Endothelial cell of umbilical vein (primary cell): Measurements from ENCODE around the gene HAPLN2. TPM values are rescaled to one million over a fixed set of nuclear protein-coding genes. Genes with fewer than 3 reads are reported as not detected.

Experiments
- BruUV-seq: library from RNA; stranded (reverse); fragments of 400-500 nt; replicated peaks from 2 replicates; lab custom pipeline; 2021; lab: Mats Ljungman, UMichigan
- CTCF ChIA-PET: fragments of 300-600, 350-600 bp; sonication (Branson Sonifier 250); formaldehyde crosslinking; loops from one replicate; lab custom pipeline; 2021; ENCODE audit warnings: antibody characterized with exemption, inconsistent platforms; lab: Charles Lee
- POLR2A ChIA-PET: fragments of 300-600, 350-600 bp; sonication (Branson Sonifier 250); formaldehyde crosslinking; loops from one replicate; lab custom pipeline; 2021; ENCODE audit warnings: antibody characterized with exemption, inconsistent platforms; lab: Charles Lee
- DNase-seq: peaks from one replicate; pipeline ENCODE4 v3.0.0-alpha.2; 2011; ENCODE audit warnings: low read depth, low spot score
- FAIRE-seq: peaks from 2 replicates; lab custom pipeline; 2011; peaks lifted over from hg19 to GRCh38; lab: Jason Lieb, UNC
- H2AFZ ChIP-seq: 2 replicates; pipeline ENCODE4 v1.6.0; 2012; ENCODE audit warnings: low read depth, low read length, control low read depth, inconsistent platforms
- H3K27ac ChIP-seq: 2 replicates; pipeline ENCODE4 v1.5.1; 2011; ENCODE audit warnings: low read depth, mild to moderate bottlenecking, control low read depth, low read length, moderate library complexity; ENCODE audit not compliant: insufficient read depth
- H3K27me3 ChIP-seq, 2 experiments: 2 replicates each; pipeline versions ENCODE4 v1.6.0 to v1.6.1; 2011; ENCODE audit warnings: low read length in 2 of 2, mixed read lengths in 1 of 2; ENCODE audit not compliant: control insufficient read depth in 2 of 2, insufficient read depth in 2 of 2
- H3K36me3 ChIP-seq, 2 experiments: 2 replicates in 1 of 2; 3 replicates in 1 of 2; pipeline ENCODE4 v1.5.1; 2011; ENCODE audit warnings: low read length in 2 of 2, mild to moderate bottlenecking in 1 of 2, moderate library complexity in 1 of 2; ENCODE audit not compliant: control insufficient read depth in 2 of 2, insufficient read depth in 2 of 2; ENCODE audit errors: extremely low read depth in 1 of 2
- H3K4me1 ChIP-seq: 3 replicates; pipeline ENCODE4 v1.5.1; 2011; ENCODE audit warnings: mild to moderate bottlenecking, low read length; ENCODE audit not compliant: control insufficient read depth, insufficient read depth; ENCODE audit errors: extremely low read depth
- H3K4me2 ChIP-seq: 2 replicates; pipeline ENCODE4 v1.6.1; 2011; ENCODE audit warnings: low read length, control low read depth, mixed read lengths; ENCODE audit not compliant: insufficient read depth
- H3K4me3 ChIP-seq, 3 experiments: fragments of 200-600 bp in 1 of 3; sonication (generic), shearing (Covaris generic) in 1 of 3; replicated peaks in 1 of 3; 2 replicates each; pipeline ENCODE4 v1.5.1; 2011 to 2016; ENCODE audit warnings: control low read depth in 3 of 3, low read length in 3 of 3, mild to moderate bottlenecking in 2 of 3, inconsistent platforms in 1 of 3, low read depth in 1 of 3, moderate library complexity in 1 of 3; ENCODE audit not compliant: insufficient read depth in 1 of 3
- H3K79me2 ChIP-seq: 2 replicates; pipeline ENCODE4 v1.6.0; 2012; ENCODE audit warnings: low read length, inconsistent platforms; ENCODE audit not compliant: control insufficient read depth, insufficient read depth
- H3K9ac ChIP-seq: replicated peaks from 2 replicates; pipeline ENCODE3; 2011; ENCODE audit warnings: low read length, control low read depth; ENCODE audit not compliant: insufficient read depth; ENCODE audit errors: extremely low read depth
- H3K9me1 ChIP-seq: replicated peaks from 3 replicates; pipeline ENCODE4 v1.6.0; 2011; ENCODE audit warnings: mild to moderate bottlenecking, low read length; ENCODE audit not compliant: control insufficient read depth, insufficient read depth; ENCODE audit errors: extremely low read depth
- H3K9me3 ChIP-seq: replicated peaks from 2 replicates; pipeline ENCODE4 v1.5.1; 2012; ENCODE audit warnings: low read length, inconsistent platforms; ENCODE audit not compliant: control insufficient read depth, insufficient read depth
- H4K20me1 ChIP-seq: replicated peaks from 2 replicates; pipeline ENCODE3; 2011; ENCODE audit warnings: mild to moderate bottlenecking, low read length; ENCODE audit not compliant: control insufficient read depth, insufficient read depth; ENCODE audit errors: extremely low read depth
- EZH2 ChIP-seq: IDR thresholded peaks from 2 replicates; pipeline ENCODE4 v1.6.1; 2012; ENCODE audit warnings: borderline replicate concordance, low read depth, mild to moderate bottlenecking, moderate library complexity, low read length, inconsistent platforms; ENCODE audit not compliant: severe bottlenecking
- FOS ChIP-seq: IDR thresholded peaks from 2 replicates; pipeline ENCODE4 v1.6.1; 2011; ENCODE audit warnings: mild to moderate bottlenecking, low read length, moderate library complexity, borderline replicate concordance; ENCODE audit not compliant: insufficient read depth
- GATA2 ChIP-seq: IDR thresholded peaks from 2 replicates; pipeline ENCODE4 v1.7.0; 2011; ENCODE audit warnings: low read depth, mild to moderate bottlenecking, moderate library complexity, mixed read lengths, low read length; ENCODE audit not compliant: insufficient read length, insufficient read depth
- MYC ChIP-seq: IDR thresholded peaks from one replicate; pipeline ENCODE4 v1.6.1; 2011; ENCODE audit warnings: mild to moderate bottlenecking, low read depth, low read length
- POLR2A ChIP-seq: IDR thresholded peaks from 2 replicates; pipeline ENCODE4 v1.6.1; 2012; ENCODE audit warnings: low read depth, mild to moderate bottlenecking, control low read depth, low read length
- POLR2AphosphoS5 ChIP-seq: IDR thresholded peaks from 2 replicates; pipeline ENCODE4 v1.6.1; 2012; ENCODE audit warnings: low read depth, mild to moderate bottlenecking, control low read depth, low read length, moderate library complexity; ENCODE audit not compliant: insufficient read depth
- dilution Hi-C: fragments of 300-500 bp; cut with MboI; formaldehyde crosslinking; loops from one replicate; pipeline ENCODE4 v1.15.0; 2019; ENCODE audit warnings: low sequenced_read_pairs; ENCODE audit not compliant: extremely low pct_ligation_motif_present
- intact Hi-C: fragments of 100-400 bp; cut with micrococcal nuclease; formaldehyde crosslinking; loops from one replicate; pipeline ENCODE4 v1.10.0; 2022
- polyA plus RNA-seq, 4 experiments: library from polyadenylated mRNA; depleted of rRNA in 3 of 4; stranded (reverse) in 3 of 4; unstranded in 1 of 4; fragments of >200 nt; gene quantifications; 2 replicates each; pipeline versions ENCODE4 v1.2.1 to v1.2.3, GENCODE V29; 2011 to 2012; ENCODE audit warnings: missing spikeins in 1 of 4
- total RNA-seq: library from RNA; stranded (reverse); gene quantifications from 2 replicates; pipeline ENCODE4 v1.2.3, GENCODE V29; 2021
- TF ChIP-seq, protein P1 (sequence below): IDR thresholded peaks from 2 replicates; pipeline ENCODE4 v1.6.1; 2011; ENCODE audit not compliant: insufficient read depth, insufficient read length
- TF ChIP-seq, protein P2 (sequence below), 2 donors: IDR thresholded peaks; 1 replicate in 1 of 2; 2 replicates in 1 of 2; pipeline ENCODE4 v1.5.1; 2011; ENCODE audit warnings: low read length in 2 of 2, mild to moderate bottlenecking in 2 of 2, moderate library complexity in 2 of 2, control low read depth in 1 of 2, inconsistent platforms in 1 of 2, low read depth in 1 of 2; ENCODE audit not compliant: insufficient read depth in 1 of 2; ENCODE audit errors: extremely low read depth in 1 of 2

The HAPLN2 gene
- total and polyA plus RNA-seq, 2 donors (not counting 3 experiments of a cell fraction or from before 2014, with no cell fraction given), result not detected

DNA sequence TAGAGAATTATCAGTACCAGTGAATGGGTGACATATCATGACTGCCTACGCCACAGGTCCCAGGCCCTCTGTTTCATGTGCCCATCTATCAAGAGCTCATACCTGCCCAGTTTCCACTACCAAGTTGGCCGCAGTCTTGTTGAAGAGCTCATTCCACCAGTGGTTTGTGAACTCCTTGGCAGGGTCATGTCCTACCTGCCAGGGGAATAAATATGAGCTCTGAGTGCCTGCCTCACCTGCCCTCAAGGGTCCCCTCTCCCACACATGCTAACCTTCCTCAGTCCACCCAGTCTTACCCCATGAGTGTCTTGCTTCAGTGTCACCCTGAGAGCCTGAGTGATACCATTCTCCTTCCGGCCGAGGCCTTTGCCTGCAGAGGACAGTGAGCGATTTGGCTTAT is 21.1 kb upstream of the HAPLN2 start:
- peaks cover 19% of the 10 kb centered on the region for H3K79me2 ChIP-seq
- no peak overlapping the region for H3K4me2 ChIP-seq
- no peaks in the 10 kb centered on the region for H3K9me1 ChIP-seq
- POLR2A ChIA-PET, result no interaction called here
- no peak for FAIRE-seq
- dilution Hi-C loops, result no loop called here
- no peaks in the 10 kb centered on the region for H3K9me3 ChIP-seq
- H3K9ac ChIP-seq, result no peak overlapping the region
- no peak overlapping the region for H3K4me3 ChIP-seq
- H4K20me1 ChIP-seq, result no peaks in the 10 kb centered on the region
- H3K4me1 ChIP-seq, result peaks cover 11% of the 10 kb centered on the region
- no TSS peak for BruUV-seq
- H2AFZ ChIP-seq, result no peak overlapping the region
- no peak for DNase-seq
- TF ChIP-seq, protein P1, sequence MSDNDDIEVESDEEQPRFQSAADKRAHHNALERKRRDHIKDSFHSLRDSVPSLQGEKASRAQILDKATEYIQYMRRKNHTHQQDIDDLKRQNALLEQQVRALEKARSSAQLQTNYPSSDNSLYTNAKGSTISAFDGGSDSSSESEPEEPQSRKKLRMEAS, result no peak
- TF ChIP-seq POLR2A, result peak; percentile 42
- CTCF ChIA-PET, result interaction anchor here (1.0 to 1.3 kb wide), 2 partner anchors 11 to 117 kb away, joined by 3 read pairs; no protein-coding TSS in a partner anchor
- intact Hi-C loops, result no loop called here
- no peaks in the 10 kb centered on the region for H3K27me3 ChIP-seq
- no peak overlapping the region for H3K27ac ChIP-seq
- H3K36me3 ChIP-seq, result peaks cover 0 to 34% of the 10 kb centered on the region in 2 experiments

DNA sequence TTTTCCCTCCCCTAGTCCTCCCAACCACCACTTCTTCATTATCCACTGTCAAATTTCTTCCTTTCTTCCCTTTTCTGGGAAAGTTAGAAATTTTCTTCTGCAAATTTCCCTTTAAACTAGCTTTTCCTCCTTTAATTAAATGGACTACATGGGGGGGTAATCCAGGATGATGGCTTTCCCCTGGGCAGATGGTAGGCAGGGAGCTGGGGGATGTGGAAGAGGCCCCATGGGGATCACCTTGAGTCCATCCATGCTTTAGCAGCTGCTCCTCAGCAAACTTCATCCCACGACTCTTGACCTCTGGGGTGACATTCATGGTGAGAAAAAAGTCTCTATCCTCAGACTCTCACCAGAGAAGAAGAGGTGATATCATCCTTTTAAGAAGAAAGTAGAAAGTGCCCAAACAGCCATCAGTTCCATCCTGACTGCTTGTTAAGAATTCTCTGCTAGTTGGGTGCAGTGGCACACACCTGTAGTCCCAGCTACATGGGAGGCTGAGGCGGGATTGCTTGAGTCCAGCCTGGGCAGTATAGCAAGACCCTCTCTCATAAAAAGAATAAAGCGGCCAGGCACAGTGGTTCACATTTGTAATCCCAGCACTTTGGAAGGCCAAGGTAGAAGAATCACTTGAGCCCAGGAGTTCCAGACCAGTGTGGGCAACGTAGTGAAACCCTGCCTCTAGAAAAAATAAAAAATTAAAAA is 20.3 kb upstream of the HAPLN2 start:
- DNase-seq (no peak), FAIRE-seq (no peak)
- ChIA-PET POLR2A (no interaction called here), CTCF (interaction anchor here (1.0 to 1.8 kb wide), 6 partner anchors 8 to 213 kb away, joined by 3 to 5 read pairs (median 3); partner anchors contain the start of gene NAXE)
- Histone ChIP-seq H3K9me3 (no peaks in the 10 kb centered on the region), H3K27me3 (no peaks in the 10 kb centered on the region), H3K4me2 (no peak overlapping the region), H3K9ac (no peak overlapping the region), H3K36me3 (peaks cover 0 to 29% of the 10 kb centered on the region in 2 experiments), H3K79me2 (peaks cover 19% of the 10 kb centered on the region), H3K27ac (no peak overlapping the region), H3K9me1 (no peaks in the 10 kb centered on the region), H3K4me3 (no peak overlapping the region), H4K20me1 (no peaks in the 10 kb centered on the region), H3K4me1 (peaks cover 10% of the 10 kb centered on the region), H2AFZ (no peak overlapping the region)
- dilution Hi-C loops (no loop called here), intact Hi-C loops (no loop called here)
- no peak for TF ChIP-seq POLR2AphosphoS5
- no peak for TF ChIP-seq EZH2
- TF ChIP-seq MYC, result no peak
- TF ChIP-seq, protein P1, result no peak
- TF ChIP-seq GATA2, result no peak
- TF ChIP-seq, protein P2, sequence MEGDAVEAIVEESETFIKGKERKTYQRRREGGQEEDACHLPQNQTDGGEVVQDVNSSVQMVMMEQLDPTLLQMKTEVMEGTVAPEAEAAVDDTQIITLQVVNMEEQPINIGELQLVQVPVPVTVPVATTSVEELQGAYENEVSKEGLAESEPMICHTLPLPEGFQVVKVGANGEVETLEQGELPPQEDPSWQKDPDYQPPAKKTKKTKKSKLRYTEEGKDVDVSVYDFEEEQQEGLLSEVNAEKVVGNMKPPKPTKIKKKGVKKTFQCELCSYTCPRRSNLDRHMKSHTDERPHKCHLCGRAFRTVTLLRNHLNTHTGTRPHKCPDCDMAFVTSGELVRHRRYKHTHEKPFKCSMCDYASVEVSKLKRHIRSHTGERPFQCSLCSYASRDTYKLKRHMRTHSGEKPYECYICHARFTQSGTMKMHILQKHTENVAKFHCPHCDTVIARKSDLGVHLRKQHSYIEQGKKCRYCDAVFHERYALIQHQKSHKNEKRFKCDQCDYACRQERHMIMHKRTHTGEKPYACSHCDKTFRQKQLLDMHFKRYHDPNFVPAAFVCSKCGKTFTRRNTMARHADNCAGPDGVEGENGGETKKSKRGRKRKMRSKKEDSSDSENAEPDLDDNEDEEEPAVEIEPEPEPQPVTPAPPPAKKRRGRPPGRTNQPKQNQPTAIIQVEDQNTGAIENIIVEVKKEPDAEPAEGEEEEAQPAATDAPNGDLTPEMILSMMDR (IDR thresholded peaks at IDR 0.05; ENCODE audit: extremely low read depth in 1 of 2, insufficient read depth in 1 of 2, low read depth in 1 of 2, low read length in 2 of 2), result no peak
- no peak for TF ChIP-seq POLR2A
- TF ChIP-seq FOS, result no peak
- no TSS peak for BruUV-seq
